ENCODE measurements around the gene BAIAP3.

- TF ChIP-seq POLR2A (IDR thresholded peaks at IDR 0.05; ENCODE audit: borderline replicate concordance, extremely low read depth, insufficient read depth, insufficient read length) (no peak), CTCF (IDR thresholded peaks at IDR 0.05 in 2 of 3, conservative IDR thresholded peaks at IDR 0.05 in 1 of 3; ENCODE audit: borderline replicate concordance in 1 of 3, insufficient read depth in 1 of 3, low read depth in 2 of 3, low read length in 2 of 3) (no peak), ZNF274 (IDR thresholded peaks at IDR 0.05; ENCODE audit: low read depth, low read length) (no peak), ATF3 (IDR thresholded peaks at IDR 0.05) (no peak), POLR2AphosphoS5 (IDR thresholded peaks at IDR 0.05; ENCODE audit: low read depth, low read length) (peak; percentile 58; the same call in 1 of the 2 replicates), EZH2 (IDR thresholded peaks at IDR 0.05) (no peak), CEBPB (IDR thresholded peaks at IDR 0.05; ENCODE audit: low read depth) (no peak), SRF (IDR thresholded peaks at IDR 0.05; ENCODE audit: low read depth) (no peak), ZBTB33 (IDR thresholded peaks at IDR 0.05; ENCODE audit: extremely low read depth, insufficient replicate concordance, low read length) (no peak), JUND (IDR thresholded peaks at IDR 0.05) (no peak), SP1 (IDR thresholded peaks at IDR 0.05; ENCODE audit: low read depth) (no peak)
- TF ChIP-seq, protein P1, sequence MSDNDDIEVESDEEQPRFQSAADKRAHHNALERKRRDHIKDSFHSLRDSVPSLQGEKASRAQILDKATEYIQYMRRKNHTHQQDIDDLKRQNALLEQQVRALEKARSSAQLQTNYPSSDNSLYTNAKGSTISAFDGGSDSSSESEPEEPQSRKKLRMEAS (IDR thresholded peaks at IDR 0.05): no peak
Observed at GRCh38 chr16:1308036-1308976, 25.1 kb upstream of the BAIAP3 start.
